Activated naive CD8-positive, alpha-beta T cell treated with anti-CD3 and anti-CD28 coated beads, Interleukin-2, amount 10 ng/mL, durations not matched to agents 7 days and 5 days (primary cell): Measurements from ENCODE around the gene MLLT11. TPM values are rescaled to one million over a fixed set of nuclear protein-coding genes. Genes with fewer than 3 reads are reported as not detected.

Source experiments
- ATAC-seq: fragments of 150-1000 bp; cut with Tn5 transposase; one replicate; pipeline ENCODE4 v1.10.0; 2021; ENCODE audit warnings: low read depth, moderate library complexity
- POLR2A ChIA-PET: fragments of 350-600 bp; sonication (Branson Sonifier 250); formaldehyde crosslinking; loops from one replicate; lab custom pipeline; 2021; ENCODE audit warnings: antibody characterized with exemption; lab: Charles Lee
- DNase-seq: peaks from one replicate; pipeline ENCODE4 v3.0.0; 2021
- H3K27ac Mint-ChIP-seq: one replicate; pipeline ENCODE4 v1.8.0; 2022; ENCODE audit warnings: mild to moderate bottlenecking, mixed read lengths
- H3K27me3 Mint-ChIP-seq: one replicate; pipeline ENCODE4 v1.8.0; 2022; ENCODE audit warnings: mild to moderate bottlenecking, moderate library complexity, mixed read lengths
- H3K36me3 Mint-ChIP-seq: one replicate; pipeline ENCODE4 v1.8.0; 2021; ENCODE audit warnings: mild to moderate bottlenecking, mixed read lengths
- H3K4me1 Mint-ChIP-seq: one replicate; pipeline ENCODE4 v1.8.0; 2021; ENCODE audit warnings: mixed read lengths
- H3K4me3 Mint-ChIP-seq: one replicate; pipeline ENCODE4 v1.8.0; 2022; ENCODE audit warnings: mild to moderate bottlenecking, moderate library complexity, mixed read lengths
- H3K9me3 Mint-ChIP-seq: one replicate; pipeline ENCODE4 v1.8.0; 2021; ENCODE audit warnings: mixed read lengths
- total RNA-seq, 2 experiments: library from RNA; stranded (reverse); gene quantifications; one replicate each; pipeline ENCODE4 v1.2.3, GENCODE V29; 2021

MLLT11 gene
- total RNA-seq, 2 experiments from 2014 or later, result 5.4 to 6.0 TPM

DNA sequence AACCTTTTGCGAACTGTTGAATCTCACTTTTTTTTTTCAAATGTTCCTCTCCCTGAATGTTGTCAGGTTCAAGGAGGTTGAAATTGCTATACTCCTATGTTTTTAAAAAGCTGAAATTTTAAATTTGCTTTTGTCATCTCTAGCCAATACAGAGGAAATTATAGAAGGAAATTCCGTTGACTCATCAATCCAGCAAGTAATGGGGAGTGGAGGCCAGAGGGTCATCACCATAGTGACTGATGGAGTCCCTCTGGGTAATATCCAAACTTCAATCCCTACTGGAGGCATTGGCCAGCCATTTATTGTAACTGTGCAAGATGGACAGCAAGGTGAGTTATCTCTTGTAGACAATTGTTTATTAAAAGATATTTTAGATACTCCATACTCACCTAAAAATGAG is 46.7 kb downstream of the MLLT11 start:
- no peak overlapping the region for H3K4me3 Mint-ChIP-seq
- no peaks in the 10 kb centered on the region for H3K27me3 Mint-ChIP-seq
- DNase-seq (no peak), ATAC-seq (no peak)
- no peaks in the 10 kb centered on the region for H3K4me1 Mint-ChIP-seq
- H3K36me3 Mint-ChIP-seq, result peaks cover 2% of the 10 kb centered on the region
- H3K9me3 Mint-ChIP-seq, result no peaks in the 10 kb centered on the region
- no peak overlapping the region for H3K27ac Mint-ChIP-seq
- POLR2A ChIA-PET, result no interaction called here

DNA sequence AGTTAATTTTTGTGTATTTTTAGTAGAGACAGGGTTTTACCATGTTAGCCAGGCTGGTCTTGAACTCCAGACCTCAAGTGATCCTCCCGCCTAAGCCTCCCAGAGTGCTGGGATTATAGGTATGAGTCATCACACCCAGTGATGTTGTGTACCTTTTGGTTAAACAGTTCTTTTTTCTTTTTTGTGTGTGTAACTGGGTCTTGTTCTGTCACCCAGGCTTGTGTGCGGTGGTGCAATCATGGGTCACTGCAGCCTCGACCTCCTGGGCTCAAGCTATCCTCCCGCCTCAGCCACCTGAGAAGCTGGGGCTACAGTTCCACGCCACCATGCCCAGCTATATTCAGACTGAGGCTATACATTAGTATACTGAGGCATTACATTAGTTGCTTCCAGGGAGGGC is 48.1 kb downstream of the MLLT11 start:
- no peaks in the 10 kb centered on the region for H3K9me3 Mint-ChIP-seq
- peaks cover 2% of the 10 kb centered on the region for H3K36me3 Mint-ChIP-seq
- no peak for ATAC-seq
- DNase-seq, result no peak
- H3K27me3 Mint-ChIP-seq, result no peaks in the 10 kb centered on the region
- POLR2A ChIA-PET, result no interaction called here
- no peaks in the 10 kb centered on the region for H3K4me1 Mint-ChIP-seq
- no peak overlapping the region for H3K27ac Mint-ChIP-seq
- no peak overlapping the region for H3K4me3 Mint-ChIP-seq

GRCh38 chr1:151113877-151114276 is 53.7 kb downstream of the MLLT11 start:
- DNase-seq (no peak), ATAC-seq (no peak)
- no peaks in the 10 kb centered on the region for H3K27me3 Mint-ChIP-seq
- POLR2A ChIA-PET, result interaction anchor here (0.7 kb wide), 1 partner anchor 107 kb away, joined by 3 read pairs; the partner anchor contains the start of gene MINDY1
- no peaks in the 10 kb centered on the region for H3K9me3 Mint-ChIP-seq
- no peak overlapping the region for H3K4me3 Mint-ChIP-seq
- H3K27ac Mint-ChIP-seq, result no peak overlapping the region
- H3K4me1 Mint-ChIP-seq, result no peaks in the 10 kb centered on the region
- peaks cover 9% of the 10 kb centered on the region for H3K36me3 Mint-ChIP-seq

Other genes starting within 250 kb of the MLLT11 start
- 10 to 100 TPM; 49.3 to 51.3 TPM for gene ARNT, start 183.8 kb upstream of the MLLT11 start, total RNA-seq
- not detected for gene CTXND2, start 173.3 kb upstream of the MLLT11 start, total RNA-seq
- gene SETDB1, start 134.0 kb upstream of the MLLT11 start, total RNA-seq, result 10 to 100 TPM; 64.0 to 64.6 TPM
- 100 to 1,000 TPM; 153 TPM for gene CERS2, start 85.6 kb upstream of the MLLT11 start, total RNA-seq
- not detected for gene ANXA9, start 78.1 kb upstream of the MLLT11 start, total RNA-seq
- 10 to 100 TPM; 11.5 to 12.7 TPM for gene MINDY1, start 53.5 kb upstream of the MLLT11 start, total RNA-seq
- gene PRUNE1, start 51.9 kb upstream of the MLLT11 start, total RNA-seq, result 10 to 100 TPM; 22.9 to 23.2 TPM
- 1 to 10 TPM; 2.8 to 4.1 TPM for gene BNIPL, start 23.8 kb upstream of the MLLT11 start, total RNA-seq
- gene C1orf56, start 12.6 kb upstream of the MLLT11 start, total RNA-seq, result 1 to 10 TPM; 1.9 TPM
- gene CDC42SE1, start 775 bp upstream of the MLLT11 start, total RNA-seq, result 100 to 1,000 TPM; 282 to 294 TPM
- gene GABPB2, start 10.4 kb downstream of the MLLT11 start, total RNA-seq, result 10 to 100 TPM; 32.9 to 34.0 TPM
- 1 to 10 TPM; 4.2 to 6.0 TPM for gene SEMA6C, start 86.2 kb downstream of the MLLT11 start, total RNA-seq
- 10 to 100 TPM; 21.2 to 23.7 TPM for gene TNFAIP8L2, start 96.3 kb downstream of the MLLT11 start, total RNA-seq
- 1 to 10 TPM; 5.2 to 6.1 TPM for gene LYSMD1, start 105.5 kb downstream of the MLLT11 start, total RNA-seq
- gene SCNM1, start 105.7 kb downstream of the MLLT11 start, total RNA-seq, result 10 to 100 TPM; 64.5 to 66.6 TPM
- gene TMOD4, start 115.6 kb downstream of the MLLT11 start, total RNA-seq, result 1 to 10 TPM; 1.2 to 4.1 TPM
- gene VPS72, start 129.8 kb downstream of the MLLT11 start, total RNA-seq, result 10 to 100 TPM; 67.4 to 86.9 TPM
- 10 to 100 TPM; 51.9 to 59.4 TPM for gene PIP5K1A, start 138.2 kb downstream of the MLLT11 start, total RNA-seq
- 100 to 1,000 TPM; 170 to 174 TPM for gene PSMD4, start 194.3 kb downstream of the MLLT11 start, total RNA-seq
- gene ZNF687, start 221.9 kb downstream of the MLLT11 start, total RNA-seq, result 10 to 100 TPM; 35.5 to 37.0 TPM